ENCODE measurements around the gene ZSCAN1.
"Not testable (repeated sequence)": the region's sequence is repeated elsewhere in the genome, so short reads cannot be mapped to it uniquely, and the experiment has no call there.

ZSCAN1 gene, protein sequence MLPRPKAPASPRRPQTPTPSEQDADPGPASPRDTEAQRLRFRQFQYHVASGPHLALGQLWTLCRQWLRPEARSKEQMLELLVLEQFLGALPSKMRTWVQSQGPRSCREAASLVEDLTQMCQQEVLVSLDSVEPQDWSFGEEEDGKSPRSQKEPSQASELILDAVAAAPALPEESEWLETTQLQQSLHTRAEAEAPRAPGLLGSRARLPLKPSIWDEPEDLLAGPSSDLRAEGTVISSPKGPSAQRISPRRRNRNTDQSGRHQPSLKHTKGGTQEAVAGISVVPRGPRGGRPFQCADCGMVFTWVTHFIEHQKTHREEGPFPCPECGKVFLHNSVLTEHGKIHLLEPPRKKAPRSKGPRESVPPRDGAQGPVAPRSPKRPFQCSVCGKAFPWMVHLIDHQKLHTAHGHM

DNA sequence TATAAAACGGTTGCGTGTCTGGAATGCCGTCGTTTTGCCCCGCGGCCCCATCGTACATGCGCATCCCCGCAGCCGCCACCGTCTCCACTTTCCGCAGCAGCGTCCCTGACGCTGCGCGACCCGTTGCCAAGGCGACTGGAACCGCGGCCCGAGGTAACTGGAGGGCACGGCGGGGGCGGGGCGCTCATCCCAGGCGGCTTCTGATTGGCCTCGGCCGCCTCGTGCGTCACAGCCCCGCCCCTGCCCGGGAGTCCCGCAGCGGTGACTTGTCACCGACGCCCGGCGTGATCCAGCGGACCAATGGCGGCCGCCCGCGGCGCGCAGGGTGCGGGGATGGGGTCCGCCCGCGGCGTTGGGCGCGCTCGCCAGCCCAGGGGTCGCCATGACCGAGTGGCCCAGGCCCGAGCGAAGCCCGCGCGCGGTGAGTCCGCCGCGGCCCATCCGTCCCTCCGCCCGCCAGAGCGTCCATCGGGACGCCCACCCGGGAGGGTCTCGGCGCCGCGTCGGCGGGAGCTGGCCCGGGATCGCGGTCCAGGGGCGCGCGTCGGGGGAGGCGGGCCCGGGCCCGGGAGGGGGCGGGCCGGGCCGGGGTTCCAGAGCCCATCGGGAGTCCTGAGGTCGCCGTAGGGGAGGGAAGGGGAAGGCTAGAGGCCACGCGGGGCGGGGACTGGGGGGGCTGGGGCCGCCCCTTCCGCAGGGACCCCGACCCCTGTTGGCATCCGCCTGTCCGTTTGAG lies at the start of gene ZSCAN1:
ZSCAN1 (plus strand) TSS at position 285 of the 736 bp plus-strand sequence. CDS start 3,812 bp downstream, outside the sequence.
- DNase-seq = peak in 1 of 6 experiments; percentile 3

DNA sequence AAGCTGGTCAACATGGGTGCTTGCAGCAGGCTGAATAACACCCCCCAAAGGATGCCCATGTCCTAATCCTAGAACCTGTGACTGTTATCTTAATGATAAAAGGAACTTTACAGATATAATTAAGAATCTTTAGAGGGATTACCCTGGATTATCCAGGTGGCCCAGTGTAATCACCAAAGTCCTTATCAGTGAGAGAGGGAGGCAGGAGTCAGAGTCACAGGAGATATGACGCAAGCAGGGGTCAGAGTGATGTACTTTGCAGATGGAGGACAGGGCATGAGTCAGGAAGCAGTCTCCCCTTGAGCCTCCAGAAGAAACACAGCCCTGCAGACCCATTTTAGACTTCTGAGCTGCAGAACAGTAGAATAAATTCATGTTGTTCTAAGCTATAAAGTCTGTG lies 41.0 kb upstream of the ZSCAN1 start:
- DNase-seq = no peak

DNA sequence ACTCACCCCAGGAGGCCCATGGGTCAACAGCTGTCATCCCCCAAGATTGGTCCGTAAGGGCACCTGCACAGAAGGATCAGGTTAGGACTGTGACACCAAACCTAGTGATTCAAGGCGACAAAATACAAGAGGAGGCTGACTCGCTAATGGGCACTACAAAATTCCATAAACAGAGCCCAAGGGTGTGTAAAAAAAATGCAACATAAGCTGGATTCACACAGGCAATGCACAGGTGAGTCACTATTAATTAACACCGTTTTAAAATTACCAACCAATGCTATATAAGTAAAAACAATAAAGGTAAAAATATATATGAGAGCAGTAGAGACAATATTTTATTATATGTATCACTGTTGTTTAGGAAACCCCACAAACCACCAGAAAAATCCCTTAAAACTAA lies 33.1 kb upstream of the ZSCAN1 start:
- no peak for DNase-seq

DNA sequence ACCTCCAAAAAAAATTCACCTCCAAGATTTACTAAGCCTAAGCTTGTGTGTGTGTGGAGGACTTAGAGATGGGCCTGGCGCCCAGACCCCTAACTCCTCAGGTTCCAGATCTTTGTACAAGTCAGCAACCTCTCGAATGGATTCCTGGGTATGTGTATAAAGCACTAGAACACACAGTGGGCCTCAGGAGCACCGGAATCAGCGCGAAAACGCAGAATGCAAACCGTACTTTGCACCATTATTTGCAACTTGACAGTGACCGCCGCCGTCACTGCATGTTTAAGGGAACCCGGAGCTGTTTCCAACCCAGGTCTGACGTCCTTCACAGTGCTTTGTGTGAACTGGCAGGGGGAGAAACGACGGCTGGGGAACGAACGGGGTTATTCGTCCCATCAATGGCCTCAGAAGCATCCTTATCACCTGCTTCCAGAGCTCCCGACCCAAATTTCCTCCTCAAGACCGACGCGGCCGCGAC lies 31.9 kb upstream of the ZSCAN1 start:
- DNase-seq = peak in 3 of 6 experiments; percentile 6 to 71 (median 23)

DNA sequence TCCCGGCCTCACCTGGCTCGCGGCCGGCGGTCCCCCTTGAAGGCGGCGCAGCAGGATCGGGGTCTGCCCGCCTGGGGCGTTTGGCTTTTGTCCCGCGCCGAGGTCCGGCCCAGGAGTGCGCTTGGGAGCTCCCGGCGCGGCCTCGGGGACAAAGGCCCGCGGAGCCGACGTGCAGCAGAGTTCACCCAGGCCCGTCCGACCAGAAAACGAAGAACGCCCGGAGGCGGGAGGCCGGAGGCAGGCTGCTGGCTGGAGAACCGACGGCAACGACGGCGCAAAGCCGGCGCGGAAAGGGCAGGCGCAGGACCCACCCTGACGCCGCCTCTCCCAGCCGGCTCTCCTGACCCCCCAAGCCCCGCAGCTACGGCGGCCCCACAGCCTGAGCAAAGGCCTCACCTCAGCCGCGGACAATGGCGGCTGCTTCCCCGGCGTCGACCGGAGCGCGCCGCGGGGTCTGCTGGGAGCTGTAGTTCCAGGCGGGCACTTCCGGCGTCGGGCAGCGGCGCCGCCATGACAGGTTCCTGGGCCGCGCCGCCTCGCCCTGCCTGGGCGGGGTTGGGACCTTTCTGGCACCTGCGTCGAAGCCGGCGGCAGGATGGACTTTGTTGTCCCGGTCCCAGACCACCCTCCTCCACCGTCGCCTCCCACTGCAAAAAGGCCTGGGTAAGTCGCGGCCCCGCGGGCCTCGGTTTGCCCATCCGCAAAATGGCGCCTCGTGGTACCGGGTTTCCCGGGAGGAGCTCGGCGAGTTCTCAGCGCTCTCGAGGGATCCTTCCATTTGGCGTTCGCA lies 31.2 kb upstream of the ZSCAN1 start, which contains the start of gene ZNF606:
ZNF606 (minus strand) TSS at position 437 of the 790 bp plus-strand sequence. CDS start 1,501 bp downstream, outside the sequence.
- peak; percentile 72 to 85 (median 78) for DNase-seq

DNA sequence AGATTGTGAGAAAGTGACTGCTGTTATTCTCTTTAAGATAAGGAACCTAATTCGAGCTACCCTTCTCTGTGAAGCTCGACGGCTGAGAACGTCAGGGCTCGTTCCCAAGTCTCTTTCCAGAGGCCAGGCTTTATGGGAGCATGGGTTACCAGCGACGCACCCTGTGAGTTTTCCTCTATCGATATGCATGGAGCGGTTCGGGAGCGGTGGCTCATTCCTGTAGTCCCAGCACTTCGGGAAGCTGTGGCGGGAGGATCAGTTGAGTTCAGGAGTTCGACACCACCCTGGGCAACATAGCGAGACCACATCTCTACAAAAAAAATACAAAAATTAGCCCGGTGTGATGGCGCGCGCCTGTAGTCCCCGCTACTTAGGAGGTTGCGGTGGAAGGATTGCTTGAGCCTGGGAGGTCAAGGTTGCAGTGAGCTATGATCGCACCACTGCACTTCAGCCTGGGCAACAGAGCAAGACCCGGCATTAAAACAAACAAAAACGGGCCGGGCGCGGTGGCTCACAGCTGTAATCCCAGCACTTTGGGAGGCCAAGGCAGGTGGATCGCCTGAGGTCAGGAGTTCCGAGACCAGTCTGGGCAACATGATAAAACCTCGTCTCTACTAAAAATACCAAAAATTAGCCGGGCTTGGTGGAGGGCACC lies 30.5 kb upstream of the ZSCAN1 start:
- no peak for DNase-seq

DNA sequence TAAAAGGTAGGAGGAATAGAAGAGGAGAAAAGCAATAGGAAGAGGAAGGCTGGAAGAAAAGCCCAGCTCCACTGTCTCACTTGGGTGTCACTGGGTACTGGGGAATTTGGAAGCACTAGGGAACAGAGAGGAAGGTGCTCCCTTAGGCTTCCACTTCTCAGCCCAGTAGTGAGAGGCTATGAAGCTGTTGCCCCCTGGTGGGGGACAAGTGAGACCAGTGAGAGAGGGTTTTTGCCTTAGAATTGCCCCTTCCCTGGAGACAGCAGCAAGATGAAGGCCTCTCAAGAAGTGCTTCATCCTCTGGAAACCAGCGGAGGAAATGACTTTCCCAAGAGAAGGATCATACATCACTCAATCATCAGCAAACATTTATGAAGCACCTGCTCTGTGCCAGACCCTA lies 26.5 kb upstream of the ZSCAN1 start:
- DNase-seq = no peak

DNA sequence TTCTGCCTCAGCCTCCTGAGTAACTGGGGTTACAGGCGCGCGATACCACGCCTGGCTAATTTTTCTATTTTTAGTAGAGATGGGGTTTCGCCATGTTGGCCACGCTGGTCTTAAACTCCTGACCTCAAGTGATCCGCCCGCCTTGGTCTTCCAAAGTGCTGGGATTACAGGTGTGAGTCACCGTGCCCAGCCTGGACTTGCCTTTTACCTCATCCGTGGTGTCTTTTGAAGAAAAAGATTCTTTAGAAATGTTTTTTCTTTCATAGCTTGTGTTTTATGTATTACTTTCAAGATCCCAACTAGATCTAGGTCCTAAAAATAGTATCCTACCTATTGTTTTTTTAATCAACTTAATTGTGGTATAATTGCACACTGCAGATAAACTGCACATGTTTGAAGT lies 24.9 kb upstream of the ZSCAN1 start:
- DNase-seq = not testable (repeated sequence)

DNA sequence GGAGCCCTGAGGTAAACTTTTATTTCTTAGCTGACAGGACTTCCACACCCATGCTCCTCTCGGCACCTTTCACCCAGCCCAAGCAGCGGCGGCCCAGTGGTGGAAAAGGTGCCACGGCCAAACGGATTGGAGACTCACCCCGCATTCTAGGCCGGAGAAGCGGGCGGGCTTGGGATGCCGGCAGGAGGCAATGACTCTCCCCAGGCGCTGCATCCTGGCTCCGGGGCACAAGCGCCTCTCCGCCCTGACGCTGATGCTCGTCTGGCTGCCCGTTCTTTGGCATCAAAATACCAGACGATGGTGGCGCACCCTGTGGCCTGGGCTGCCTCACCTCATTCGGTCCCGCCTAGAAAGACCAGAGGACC lies 24.5 kb upstream of the ZSCAN1 start:
- DNase-seq = no peak

DNA sequence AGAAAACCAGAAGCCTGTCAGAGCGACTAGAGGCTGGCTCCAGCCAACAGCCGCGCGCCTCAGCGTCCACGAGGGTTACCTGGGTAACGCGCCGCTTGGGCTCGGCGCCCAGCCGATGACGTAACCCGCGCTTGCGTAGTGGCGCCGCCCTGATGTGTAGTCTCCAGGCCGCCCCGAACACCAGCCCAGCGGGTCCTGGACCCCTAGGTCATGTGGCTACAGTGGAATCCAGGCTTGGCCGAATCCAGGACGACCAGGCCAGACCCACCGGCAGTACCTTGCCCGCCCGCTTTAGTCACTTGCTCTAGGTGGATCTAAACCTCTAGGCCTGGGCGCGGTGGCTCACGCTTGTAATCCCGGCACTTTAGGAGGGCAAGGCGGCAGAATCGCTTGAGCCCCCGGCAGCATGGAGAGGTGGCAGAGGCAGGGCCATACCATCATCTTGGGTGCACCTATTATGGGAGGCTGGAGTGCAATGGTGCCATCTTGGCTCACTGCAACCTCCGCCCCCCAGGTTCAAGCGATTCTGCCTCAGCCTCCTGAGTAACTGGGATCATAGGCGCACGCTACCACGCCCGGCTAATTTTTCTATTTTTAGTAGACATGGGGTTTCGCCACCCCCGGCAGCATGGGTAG lies 24.0 kb upstream of the ZSCAN1 start:
- peak in 4 of 6 experiments; percentile 2 to 26 (median 19) for DNase-seq

DNA sequence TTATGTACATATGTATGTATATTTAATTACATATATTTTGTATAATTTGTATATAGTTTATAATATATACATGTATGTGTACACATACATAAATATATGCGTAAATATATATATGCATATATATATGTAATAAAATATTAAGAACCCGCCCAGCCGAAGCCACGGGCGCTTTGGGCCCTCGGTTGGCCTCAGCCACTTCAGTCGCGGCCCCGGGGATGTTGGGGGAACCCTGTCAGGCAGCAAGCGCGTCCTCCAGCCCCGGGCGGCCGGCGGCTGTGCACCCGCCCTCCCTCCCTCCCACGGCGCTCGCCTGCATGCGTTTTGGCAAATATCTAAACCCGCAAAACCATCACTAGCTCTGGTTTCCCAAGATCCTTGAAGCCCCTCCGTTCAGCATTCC lies 23.3 kb upstream of the ZSCAN1 start:
- no peak for DNase-seq

DNA sequence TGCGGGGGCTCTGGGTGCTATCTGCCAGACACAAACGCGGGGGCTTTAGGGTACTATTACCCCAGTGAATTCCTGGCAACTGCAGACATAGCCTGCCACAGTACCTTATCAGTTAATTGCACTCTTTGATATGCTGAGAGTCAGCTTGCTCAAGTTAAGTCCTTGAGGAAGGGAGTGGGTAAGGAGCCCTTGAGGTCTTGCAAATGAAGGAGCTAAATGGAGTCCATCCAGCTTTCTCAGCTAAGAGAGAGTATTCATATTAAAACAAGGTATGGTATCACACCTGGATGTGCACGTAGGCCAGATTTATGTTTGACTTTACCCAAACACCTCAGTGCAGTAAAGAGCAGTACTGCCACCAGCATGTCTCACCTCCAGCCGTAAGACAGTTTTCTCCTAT lies 19.7 kb upstream of the ZSCAN1 start:
- no peak for DNase-seq

DNA sequence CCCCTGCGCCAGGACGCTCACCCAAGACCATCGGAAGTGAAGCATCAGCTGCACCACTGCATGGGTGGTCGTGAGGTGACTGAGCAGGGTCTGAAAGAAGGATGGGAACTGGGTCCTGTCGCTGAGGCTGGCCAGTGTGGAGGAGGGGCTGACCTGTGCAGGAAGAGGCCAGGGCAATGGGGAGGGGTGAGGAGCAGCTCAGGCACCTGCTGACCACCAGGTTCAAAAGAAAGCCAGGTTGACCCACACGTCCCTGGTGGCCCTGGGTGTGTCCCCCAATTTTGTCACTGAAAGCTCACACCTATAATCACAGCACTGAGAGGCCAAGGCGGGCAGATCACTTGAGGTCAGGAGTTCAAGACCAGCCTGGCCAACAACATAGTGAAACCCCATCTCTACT lies 13.7 kb upstream of the ZSCAN1 start:
- no peak for DNase-seq

DNA sequence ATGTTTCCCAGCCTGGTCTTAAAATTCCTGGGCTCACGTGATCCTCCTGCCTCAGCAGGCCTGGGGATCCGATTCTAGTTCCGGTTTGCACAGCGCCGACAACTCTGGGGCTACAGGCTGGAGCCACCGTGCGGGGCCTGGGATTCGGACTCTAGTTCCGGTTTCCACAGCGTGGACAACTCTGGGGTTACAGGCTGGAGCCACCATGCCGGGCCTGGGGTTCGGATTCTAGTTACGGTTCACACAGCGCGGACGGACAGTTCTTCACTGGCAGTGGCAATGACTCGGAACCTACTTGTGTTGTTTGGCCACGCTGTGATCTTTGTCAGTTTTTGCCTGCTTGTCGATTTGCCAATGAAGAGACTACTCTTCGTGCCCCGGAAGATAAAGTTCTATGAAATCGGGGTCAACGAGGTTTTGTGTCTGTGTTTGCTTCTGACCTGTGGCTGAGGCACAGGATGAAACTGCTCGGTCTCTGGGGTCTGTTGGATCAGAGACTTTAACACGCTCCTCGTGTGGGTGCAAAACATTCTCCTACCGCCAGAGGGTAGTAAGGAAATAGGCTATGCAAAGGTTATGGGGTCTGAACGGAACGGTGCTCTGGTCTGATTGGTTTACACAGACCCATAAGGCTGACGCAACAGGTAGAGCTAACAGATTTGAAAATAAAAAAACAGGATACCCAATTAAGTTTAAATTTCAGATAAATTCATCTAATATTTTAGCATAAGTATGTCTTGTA lies 12.1 kb upstream of the ZSCAN1 start:
- peak in 3 of 6 experiments; percentile 28 to 37 (median 31) for DNase-seq

DNA sequence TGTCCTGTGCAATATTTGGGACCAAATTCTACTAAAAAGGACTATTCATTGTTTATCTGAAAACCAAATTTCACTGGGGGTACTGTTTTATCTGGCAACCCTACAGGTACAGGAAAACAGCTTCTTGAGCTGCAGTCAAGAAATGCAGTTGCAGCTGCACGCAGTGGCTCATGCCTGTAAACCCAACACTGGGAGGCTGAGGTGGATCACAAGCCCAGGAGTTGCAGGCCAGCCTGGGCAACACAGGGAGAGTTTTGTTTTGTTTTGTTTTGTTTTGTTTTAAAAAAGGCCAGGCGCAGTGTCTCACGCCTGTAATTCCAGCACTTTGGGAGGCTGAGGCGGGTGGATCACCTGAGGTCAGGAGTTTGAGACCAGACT lies 11.6 kb upstream of the ZSCAN1 start:
- DNase-seq = no peak

DNA sequence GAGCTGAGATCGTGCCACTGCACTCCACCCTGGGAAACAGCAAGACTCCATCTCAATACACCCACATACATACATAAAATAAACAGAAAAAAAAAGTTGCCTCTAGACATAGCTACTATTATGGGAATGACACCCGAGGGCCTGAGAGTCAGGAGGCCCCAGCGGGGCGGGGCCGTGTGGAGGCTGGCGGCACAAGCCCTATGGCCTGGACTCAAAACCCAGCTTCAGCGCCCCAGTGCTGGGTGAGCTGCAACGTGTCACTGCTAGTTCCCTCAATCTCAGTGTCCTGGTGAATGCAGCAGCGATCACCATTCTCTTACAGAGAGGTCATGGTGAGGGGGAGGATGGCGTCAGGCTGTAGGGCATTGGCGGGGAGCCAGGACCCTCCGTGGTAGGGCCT lies 9.2 kb upstream of the ZSCAN1 start:
- DNase-seq = no peak

DNA sequence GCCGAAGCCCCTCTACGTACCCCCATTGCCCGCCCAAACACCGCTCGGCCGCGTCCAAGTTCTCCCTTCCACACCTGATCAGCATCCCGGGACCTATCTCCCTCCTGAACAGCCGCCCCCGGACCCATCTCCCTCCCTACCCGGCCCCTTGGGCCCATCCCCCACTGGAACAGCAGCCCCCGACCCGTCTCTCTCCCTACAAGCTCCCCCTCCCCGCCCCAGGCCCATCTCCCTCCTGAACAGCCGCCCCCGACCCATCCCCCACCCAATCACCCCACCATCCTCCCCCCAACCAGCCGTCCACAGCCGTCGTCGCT lies 610 bp downstream of the ZSCAN1 start:
- DNase-seq = no peak

DNA sequence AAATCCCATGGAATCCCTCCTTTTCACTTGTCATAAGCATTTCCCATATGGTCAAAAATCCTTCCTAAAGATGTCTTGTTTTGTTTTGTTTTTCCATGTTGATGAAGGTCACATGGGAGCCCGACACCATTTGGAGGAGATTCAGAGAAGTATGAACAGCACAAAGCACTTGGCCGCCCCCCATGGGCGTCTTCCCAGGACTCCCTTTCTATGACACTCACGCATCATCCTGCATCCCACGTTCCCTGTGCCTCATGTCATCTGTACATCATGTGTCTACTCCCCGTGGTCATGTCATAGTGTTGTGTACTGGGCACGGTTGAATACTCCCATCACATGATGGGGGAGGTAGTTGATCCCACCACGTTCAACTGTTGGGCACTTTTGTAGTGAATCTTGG lies 2.0 kb downstream of the ZSCAN1 start:
- no peak for DNase-seq

DNA sequence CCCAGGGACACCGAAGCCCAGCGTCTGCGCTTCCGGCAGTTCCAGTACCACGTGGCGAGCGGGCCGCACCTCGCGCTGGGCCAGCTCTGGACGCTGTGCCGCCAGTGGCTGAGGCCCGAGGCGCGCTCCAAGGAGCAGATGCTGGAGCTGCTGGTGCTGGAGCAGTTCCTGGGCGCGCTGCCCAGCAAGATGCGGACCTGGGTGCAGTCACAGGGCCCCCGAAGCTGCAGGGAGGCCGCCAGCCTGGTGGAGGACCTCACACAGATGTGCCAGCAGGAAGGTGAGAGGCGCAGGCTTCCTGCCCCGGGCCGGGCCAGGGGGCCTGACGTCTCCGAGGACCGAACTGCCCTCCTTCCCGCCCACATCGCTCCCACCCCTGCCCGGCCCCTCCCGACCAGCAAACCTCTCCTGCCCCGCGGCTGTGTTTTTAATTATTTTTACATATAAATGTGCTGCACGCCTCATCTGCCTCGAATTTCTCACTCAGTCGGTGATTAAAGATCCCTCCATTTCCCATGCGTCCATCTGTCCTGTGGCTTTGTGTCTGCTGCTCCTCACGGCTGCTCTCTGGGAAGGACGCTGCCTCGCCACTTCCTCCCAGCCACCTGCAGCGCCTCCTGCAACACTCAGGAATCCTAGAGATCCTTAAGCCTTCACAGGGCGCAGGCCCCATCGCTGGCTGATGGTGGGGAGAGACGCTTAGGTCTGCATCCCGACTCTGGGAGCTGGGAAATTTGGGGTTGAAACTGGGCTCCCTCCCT lies 4.3 kb downstream of the ZSCAN1 start:
- DNase-seq = no peak

DNA sequence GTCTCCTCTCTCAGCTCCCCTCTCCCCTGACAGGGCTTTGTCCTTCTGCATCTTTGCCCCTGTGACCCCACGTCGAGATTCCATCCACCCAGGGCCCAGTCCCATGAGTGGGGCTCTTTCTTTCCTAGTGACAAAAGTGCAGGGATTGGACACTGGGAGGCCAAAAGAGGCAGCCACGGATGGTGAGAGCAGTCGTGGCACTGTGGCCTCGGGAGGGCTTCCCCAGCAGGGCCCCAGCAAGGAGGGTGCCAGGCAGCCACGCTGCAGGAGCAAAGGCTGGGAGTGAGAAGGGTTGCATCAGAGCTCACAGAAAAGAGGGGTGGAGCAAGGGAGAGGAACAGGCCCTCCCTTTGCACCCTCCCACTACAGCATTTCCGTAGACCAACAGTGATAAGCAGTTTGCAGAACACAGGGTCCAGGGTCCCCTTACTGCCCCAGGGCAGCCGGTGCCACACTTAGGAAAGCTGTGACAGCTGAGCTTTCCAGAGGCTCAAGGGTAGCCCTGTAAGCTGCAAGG lies 4.9 kb downstream of the ZSCAN1 start:
- DNase-seq = no peak
